Central memory CD8-positive, alpha-beta T cell (primary cell): Measurements from ENCODE around the gene CTCF.
A peak's percentile ranks its signal among the peaks of the same experiment; 100 is the strongest.

Source experiments
- ATAC-seq: fragments of 150-1000 bp; cut with Tn5 transposase; replicated peaks from 2 replicates; pipeline ENCODE4 v1.10.0; 2022; ENCODE audit warnings: mild to moderate bottlenecking, moderate FRiP score, moderate number of reproducible peaks; ENCODE audit not compliant: poor library complexity, severe bottlenecking; ENCODE audit errors: extremely low read depth
- DNase-seq, 2 donors: peaks; one replicate each; pipeline ENCODE4 v3.0.0; 2021; ENCODE audit warnings: low spot score in 2 of 2
- H3K27ac Mint-ChIP-seq: one replicate; pipeline ENCODE4 v1.8.0; 2022; ENCODE audit warnings: low read depth, mild to moderate bottlenecking, moderate library complexity, mixed read lengths
- H3K27me3 Mint-ChIP-seq: one replicate; pipeline ENCODE4 v1.8.0; 2022; ENCODE audit warnings: mixed read lengths
- H3K36me3 Mint-ChIP-seq: one replicate; pipeline ENCODE4 v1.8.0; 2022; ENCODE audit warnings: mild to moderate bottlenecking, moderate library complexity, mixed read lengths; ENCODE audit not compliant: insufficient read depth
- H3K4me1 Mint-ChIP-seq: one replicate; pipeline ENCODE4 v1.8.0; 2022; ENCODE audit warnings: mixed read lengths
- H3K4me3 Mint-ChIP-seq: one replicate; pipeline ENCODE4 v1.8.0; 2022; ENCODE audit warnings: mild to moderate bottlenecking, moderate library complexity, mixed read lengths
- H3K9me3 Mint-ChIP-seq: one replicate; pipeline ENCODE4 v1.8.0; 2022; ENCODE audit warnings: mixed read lengths

The CTCF gene

DNA sequence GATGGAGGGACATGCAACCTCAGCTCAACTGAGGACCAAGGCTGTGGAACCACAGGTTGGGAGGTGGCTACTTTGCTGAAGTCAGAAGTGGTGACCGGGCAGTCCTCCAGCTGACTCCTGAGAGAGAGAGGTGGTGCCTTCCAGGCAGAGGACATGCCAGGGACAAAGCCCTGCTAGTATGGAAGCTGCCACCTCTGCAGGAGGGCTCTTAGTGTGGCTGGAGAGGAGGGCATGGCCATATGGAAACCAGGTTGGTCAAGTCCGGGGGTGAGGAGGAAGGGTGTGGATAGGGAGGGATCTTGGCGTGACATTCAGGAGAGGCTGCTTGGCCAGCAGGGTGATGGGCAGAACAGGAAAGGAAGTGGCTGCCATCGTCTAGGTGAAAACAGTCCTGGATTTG is 110.0 kb downstream of the CTCF start:
- no peaks in the 10 kb centered on the region for H3K36me3 Mint-ChIP-seq
- no peak for ATAC-seq
- no peaks in the 10 kb centered on the region for H3K9me3 Mint-ChIP-seq
- peak overlapping the region; percentile 65 for H3K27ac Mint-ChIP-seq
- no peaks in the 10 kb centered on the region for H3K4me1 Mint-ChIP-seq
- H3K4me3 Mint-ChIP-seq = no peak overlapping the region
- DNase-seq = no peak
- no peaks in the 10 kb centered on the region for H3K27me3 Mint-ChIP-seq

DNA sequence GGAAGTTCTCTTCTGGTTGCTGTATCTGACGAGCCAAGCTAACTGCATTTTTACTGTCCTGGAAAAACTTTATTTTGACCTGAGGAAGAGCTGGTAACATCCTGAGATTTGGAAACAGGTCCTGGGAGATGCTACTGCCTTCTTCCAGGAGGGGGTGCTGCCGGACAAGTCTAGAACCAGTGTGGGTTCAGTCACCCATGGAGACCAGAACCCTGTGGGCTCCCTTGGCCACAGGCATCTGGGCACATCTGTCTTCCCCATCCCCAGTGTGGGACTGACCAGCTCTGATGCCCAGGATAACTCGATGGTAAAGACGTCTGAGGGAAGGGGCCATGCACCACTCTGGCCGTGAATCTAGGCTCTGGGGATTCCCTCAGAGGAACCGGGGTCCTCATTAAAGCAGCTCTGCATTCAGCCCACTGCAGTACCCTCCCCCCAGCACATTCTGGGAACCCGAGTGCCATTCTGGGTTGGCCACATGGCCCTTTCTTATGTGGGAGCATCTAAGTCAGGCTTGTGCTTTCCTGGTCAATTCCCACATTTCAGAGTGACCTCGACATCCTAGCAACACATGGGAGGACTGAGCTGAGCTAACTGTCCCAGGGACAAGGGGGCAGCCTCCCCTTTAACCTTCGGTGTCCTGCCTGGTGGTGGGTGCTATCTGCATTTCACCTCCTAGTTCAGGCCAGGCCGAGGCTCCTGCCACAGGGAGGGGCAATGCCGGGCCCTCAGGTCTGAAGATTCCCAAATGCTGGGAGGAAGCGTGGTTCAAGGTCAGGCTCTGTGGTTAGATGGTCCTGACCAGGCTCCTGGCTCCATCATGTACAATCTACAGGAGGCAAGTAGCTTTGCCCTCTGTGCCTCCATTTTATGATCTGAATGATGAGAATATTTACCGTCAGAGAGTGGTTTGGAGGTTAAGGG is 110.7 kb downstream of the CTCF start:
- no peaks in the 10 kb centered on the region for H3K27me3 Mint-ChIP-seq
- H3K27ac Mint-ChIP-seq = peak overlapping the region; percentile 65
- H3K9me3 Mint-ChIP-seq = no peaks in the 10 kb centered on the region
- no peak for ATAC-seq
- H3K36me3 Mint-ChIP-seq = no peaks in the 10 kb centered on the region
- H3K4me3 Mint-ChIP-seq = no peak overlapping the region
- no peaks in the 10 kb centered on the region for H3K4me1 Mint-ChIP-seq
- DNase-seq = no peak

- DNase-seq = no peak
- no peak overlapping the region for H3K27ac Mint-ChIP-seq
- no peak overlapping the region for H3K4me3 Mint-ChIP-seq
- H3K36me3 Mint-ChIP-seq = no peaks in the 10 kb centered on the region
- H3K9me3 Mint-ChIP-seq = no peaks in the 10 kb centered on the region
- no peaks in the 10 kb centered on the region for H3K27me3 Mint-ChIP-seq
- H3K4me1 Mint-ChIP-seq = no peaks in the 10 kb centered on the region
- no peak for ATAC-seq
Measured at GRCh38 chr16:67673712-67674580, 111.6 kb downstream of the CTCF start.

DNA sequence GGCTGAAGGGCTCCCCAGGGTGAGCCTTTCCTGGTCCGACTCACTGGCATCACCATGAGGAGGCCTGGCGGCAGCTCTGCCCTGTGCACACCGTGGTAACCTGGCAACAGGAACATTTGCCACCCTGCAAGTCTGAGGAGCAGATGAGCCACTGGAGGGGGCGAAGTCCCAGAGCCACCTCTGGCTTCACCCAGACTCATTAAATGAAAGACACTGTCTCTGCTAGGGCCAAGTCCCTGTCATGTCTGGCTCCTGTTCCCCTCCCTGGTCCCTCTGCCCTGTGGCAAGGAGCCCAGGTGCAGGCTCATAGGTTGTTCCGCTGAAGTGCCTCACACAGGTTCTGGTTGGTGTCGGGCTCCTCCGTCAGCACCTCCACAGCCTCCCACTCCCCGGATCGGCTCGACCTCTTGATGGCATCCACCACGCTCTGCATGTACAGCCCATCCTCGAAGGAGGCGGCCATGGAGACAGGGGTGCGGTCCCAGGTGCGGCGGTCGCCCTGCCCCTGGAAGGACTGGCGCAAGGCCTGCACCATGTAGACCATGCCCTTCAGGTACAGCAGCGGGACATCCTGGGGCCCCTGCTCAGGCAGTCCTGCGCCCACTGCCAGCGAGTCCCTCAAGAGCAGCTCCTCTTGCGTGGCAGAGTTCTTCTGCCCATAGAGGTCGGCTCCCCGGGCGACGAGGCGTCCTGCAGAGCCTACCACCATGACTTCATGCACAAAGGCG is 112.7 kb downstream of the CTCF start:
- Mint-ChIP-seq H3K4me3 (no peak overlapping the region), H3K27me3 (no peaks in the 10 kb centered on the region), H3K27ac (no peak overlapping the region), H3K4me1 (no peaks in the 10 kb centered on the region), H3K9me3 (no peaks in the 10 kb centered on the region), H3K36me3 (no peaks in the 10 kb centered on the region)
- no peak for ATAC-seq
- no peak for DNase-seq

DNA sequence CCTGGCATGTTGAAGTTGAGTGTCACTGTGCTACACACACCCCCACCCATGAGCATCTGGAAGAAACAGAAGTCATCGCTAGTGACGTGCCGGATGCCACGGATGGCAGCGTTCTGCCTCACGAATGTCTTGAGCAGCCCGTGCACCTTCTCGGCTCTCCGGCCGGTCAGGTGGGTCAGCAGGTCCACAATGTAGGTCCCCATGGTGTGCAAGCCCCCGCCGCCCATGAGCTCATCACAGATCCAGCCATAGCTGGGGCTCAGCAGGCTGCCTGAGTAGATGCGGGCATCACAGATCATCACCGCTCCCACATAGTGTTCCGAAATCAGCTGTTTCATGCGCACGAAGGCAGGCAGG is 113.2 kb downstream of the CTCF start:
- no peaks in the 10 kb centered on the region for H3K4me1 Mint-ChIP-seq
- H3K27ac Mint-ChIP-seq = no peak overlapping the region
- H3K27me3 Mint-ChIP-seq = no peaks in the 10 kb centered on the region
- no peaks in the 10 kb centered on the region for H3K9me3 Mint-ChIP-seq
- no peaks in the 10 kb centered on the region for H3K36me3 Mint-ChIP-seq
- no peak overlapping the region for H3K4me3 Mint-ChIP-seq
- DNase-seq (no peak), ATAC-seq (no peak)

- H3K4me1 Mint-ChIP-seq = no peaks in the 10 kb centered on the region
- H3K27ac Mint-ChIP-seq = no peak overlapping the region
- no peaks in the 10 kb centered on the region for H3K9me3 Mint-ChIP-seq
- H3K4me3 Mint-ChIP-seq = no peak overlapping the region
- H3K36me3 Mint-ChIP-seq = peaks cover 1% of the 10 kb centered on the region
- H3K27me3 Mint-ChIP-seq = no peaks in the 10 kb centered on the region
- DNase-seq (no peak), ATAC-seq (no peak)
Measured at GRCh38 chr16:67675999-67676398, 113.7 kb downstream of the CTCF start.

GRCh38 chr16:67676516-67676915 is 114.2 kb downstream of the CTCF start:
- H3K27me3 Mint-ChIP-seq = no peaks in the 10 kb centered on the region
- no peak overlapping the region for H3K27ac Mint-ChIP-seq
- ATAC-seq (no peak), DNase-seq (no peak)
- H3K9me3 Mint-ChIP-seq = no peaks in the 10 kb centered on the region
- H3K4me3 Mint-ChIP-seq = no peak overlapping the region
- H3K4me1 Mint-ChIP-seq = no peaks in the 10 kb centered on the region
- H3K36me3 Mint-ChIP-seq = peaks cover 1% of the 10 kb centered on the region

DNA sequence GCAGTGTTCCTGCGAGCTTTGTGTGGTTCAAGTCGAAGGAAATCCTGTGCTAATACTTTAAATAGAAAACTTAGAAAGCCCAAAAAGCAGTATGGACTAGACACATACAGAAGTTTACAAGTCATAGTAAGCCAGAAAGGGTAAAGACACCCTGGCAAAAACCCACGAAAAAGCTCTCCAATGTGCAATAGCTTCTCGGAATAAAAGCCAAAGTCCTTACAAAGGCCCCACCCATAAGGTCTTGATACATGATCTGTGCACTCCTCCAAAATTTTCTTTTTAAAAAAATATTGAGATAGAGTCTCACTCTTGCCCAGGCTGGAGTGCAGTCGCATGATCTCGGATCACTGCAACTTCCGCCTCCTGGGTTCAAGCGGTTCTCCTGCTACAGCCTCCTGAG is 114.6 kb downstream of the CTCF start:
- no peak for ATAC-seq
- Mint-ChIP-seq H3K4me3 (no peak overlapping the region), H3K27ac (no peak overlapping the region), H3K9me3 (no peaks in the 10 kb centered on the region), H3K36me3 (peaks cover 1% of the 10 kb centered on the region), H3K27me3 (no peaks in the 10 kb centered on the region), H3K4me1 (no peaks in the 10 kb centered on the region)
- no peak for DNase-seq

- Mint-ChIP-seq H3K27me3 (no peaks in the 10 kb centered on the region), H3K4me3 (no peak overlapping the region), H3K4me1 (no peaks in the 10 kb centered on the region), H3K27ac (no peak overlapping the region), H3K9me3 (no peaks in the 10 kb centered on the region), H3K36me3 (peaks cover 1% of the 10 kb centered on the region)
- ATAC-seq (no peak), DNase-seq (no peak)
Measured at GRCh38 chr16:67677712-67678111, 115.4 kb downstream of the CTCF start.

DNA sequence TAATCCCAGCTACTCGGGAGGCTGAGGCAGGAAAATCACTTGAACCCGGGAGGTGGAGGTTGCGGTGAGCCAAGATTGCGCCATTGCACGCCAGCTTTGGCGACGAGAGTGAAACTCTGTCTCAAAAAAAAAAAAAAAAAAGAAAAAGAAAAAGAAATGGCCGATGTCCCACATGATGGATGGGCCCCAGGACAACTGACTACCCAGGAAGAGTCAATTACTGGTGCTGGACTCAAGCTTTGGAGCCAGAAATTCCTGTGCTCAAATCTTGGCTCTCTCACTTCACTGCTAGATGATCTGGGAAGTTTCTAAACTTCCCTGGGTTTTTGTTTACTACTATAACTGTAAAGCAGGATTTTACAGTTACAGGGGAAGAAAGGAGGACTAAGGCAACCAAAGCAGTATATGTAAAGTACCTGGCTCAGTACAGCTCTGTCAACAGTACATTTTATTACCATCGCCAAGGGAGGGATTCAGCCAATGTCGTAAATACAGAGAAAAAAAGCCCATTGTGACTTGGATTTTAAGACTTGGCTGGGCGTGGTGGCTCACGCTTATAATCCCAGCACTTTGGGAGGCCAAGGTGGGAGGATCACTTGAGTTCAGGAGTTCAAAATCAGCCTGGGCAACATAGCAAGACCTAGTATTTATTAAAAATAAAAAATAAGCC is 116.2 kb downstream of the CTCF start:
- H3K36me3 Mint-ChIP-seq = peaks cover 1% of the 10 kb centered on the region
- H3K4me3 Mint-ChIP-seq = no peak overlapping the region
- H3K9me3 Mint-ChIP-seq = no peaks in the 10 kb centered on the region
- ATAC-seq = no peak
- no peaks in the 10 kb centered on the region for H3K27me3 Mint-ChIP-seq
- no peak for DNase-seq
- H3K4me1 Mint-ChIP-seq = no peaks in the 10 kb centered on the region
- no peak overlapping the region for H3K27ac Mint-ChIP-seq

DNA sequence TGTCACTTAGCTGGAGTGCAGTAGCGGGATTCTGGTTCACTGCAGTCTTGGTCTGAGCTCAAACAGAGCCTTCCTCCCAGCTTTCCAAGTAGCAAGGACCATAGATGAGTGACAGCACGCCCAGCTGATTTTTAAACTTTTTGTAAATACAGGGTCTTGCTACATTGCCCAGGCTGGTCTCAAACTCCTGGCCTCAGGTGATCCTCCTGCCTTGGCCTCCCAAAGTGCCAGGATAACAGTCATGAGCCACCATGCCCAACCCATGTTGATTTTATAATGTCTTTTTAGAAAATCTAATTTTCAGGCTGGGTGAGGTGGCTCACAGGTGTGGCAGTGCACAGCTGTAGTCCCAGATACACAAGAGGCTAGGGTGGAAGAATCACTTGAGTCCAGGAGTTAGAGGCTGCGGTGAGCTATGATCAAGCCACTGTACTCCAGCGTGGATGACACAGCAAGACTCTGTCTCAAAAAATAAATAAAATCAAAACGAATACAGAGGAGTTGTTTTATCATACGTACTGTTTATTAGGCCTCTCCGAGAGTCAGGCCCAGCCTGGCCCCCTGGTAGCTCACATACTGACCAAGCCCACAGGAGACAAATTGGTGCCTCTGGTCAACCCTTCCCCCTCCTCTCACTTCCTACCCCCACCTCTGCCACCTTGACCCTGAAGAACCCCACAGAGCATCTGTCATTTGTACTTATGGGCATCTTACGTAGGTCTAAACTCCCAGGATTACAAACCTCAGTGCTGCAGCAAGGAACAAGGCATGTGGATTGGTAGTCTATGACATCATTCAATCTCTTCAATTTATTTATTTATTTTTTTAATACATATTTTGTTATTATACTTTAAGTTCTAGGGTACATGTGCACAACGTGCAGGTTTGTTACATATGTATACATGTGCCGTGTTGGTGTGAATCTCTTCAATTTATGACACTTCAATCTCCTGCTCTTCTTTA is 117.9 kb downstream of the CTCF start:
- Mint-ChIP-seq H3K36me3 (peaks cover 3% of the 10 kb centered on the region), H3K27ac (no peak overlapping the region)

More for the DNA sequence above, 117.9 kb downstream of the CTCF start:
- no peaks in the 10 kb centered on the region for H3K27me3 Mint-ChIP-seq
- no peaks in the 10 kb centered on the region for H3K4me1 Mint-ChIP-seq
- H3K4me3 Mint-ChIP-seq = no peak overlapping the region
- no peaks in the 10 kb centered on the region for H3K9me3 Mint-ChIP-seq
- ATAC-seq (no peak), DNase-seq (no peak)
